Neuronal stem cell (in vitro differentiated cells): ENCODE measurements around the gene SLFN12.

Experiments used
- DNase-seq: peaks from one replicate; pipeline ENCODE4 v3.0.0-alpha.2; 2013; ENCODE audit warnings: low spot score
- H2AFZ ChIP-seq: one replicate; pipeline ENCODE4 v1.6.1; 2013; ENCODE audit warnings: mild to moderate bottlenecking, low read length, inconsistent platforms
- H2AK5ac ChIP-seq: 2 replicates; pipeline ENCODE4 v1.6.1; 2013; ENCODE audit warnings: low read depth, mild to moderate bottlenecking, inconsistent platforms, low read length, moderate library complexity, mixed read lengths
- H2BK120ac ChIP-seq: 2 replicates; pipeline ENCODE4 v1.6.1; 2013; ENCODE audit warnings: low read depth, mild to moderate bottlenecking, inconsistent platforms, low read length, moderate library complexity, mixed read lengths
- H2BK12ac ChIP-seq: one replicate; pipeline ENCODE4 v1.6.1; 2013; ENCODE audit warnings: low read length, inconsistent platforms
- H2BK15ac ChIP-seq: 2 replicates; pipeline ENCODE4 v1.6.1; 2013; ENCODE audit warnings: mild to moderate bottlenecking, low read length, inconsistent platforms, mixed read lengths
- H2BK5ac ChIP-seq: one replicate; pipeline ENCODE4 v1.6.1; 2013; ENCODE audit warnings: inconsistent platforms, mild to moderate bottlenecking, low read length, moderate library complexity
- H3K14ac ChIP-seq: one replicate; pipeline ENCODE4 v1.6.1; 2013; ENCODE audit warnings: low read length, inconsistent platforms
- H3K18ac ChIP-seq: 2 replicates; pipeline ENCODE4 v1.6.1; 2013; ENCODE audit warnings: low read length, inconsistent platforms
- H3K23ac ChIP-seq: 2 replicates; pipeline ENCODE4 v1.6.1; 2013; ENCODE audit warnings: low read depth, mild to moderate bottlenecking, mixed read lengths, low read length, inconsistent platforms; ENCODE audit not compliant: poor library complexity
- H3K27ac ChIP-seq: replicated peaks from 3 replicates; pipeline ENCODE4 v1.5.1; 2013; ENCODE audit warnings: low read length, inconsistent platforms
- H3K27me3 ChIP-seq, 3 experiments: 2 replicates each; pipeline ENCODE4 v1.6.1; 2013; ENCODE audit warnings: low read length in 3 of 3, mild to moderate bottlenecking in 2 of 3, inconsistent platforms in 1 of 3, low read depth in 1 of 3, mixed read lengths in 1 of 3, moderate library complexity in 1 of 3; ENCODE audit not compliant: control insufficient read depth in 3 of 3, insufficient read depth in 3 of 3
- H3K36me3 ChIP-seq, 2 donors: replicated peaks in 1 of 2; 2 replicates each; pipeline ENCODE4 v1.6.1; 2013; ENCODE audit warnings: low read length in 2 of 2; ENCODE audit not compliant: control insufficient read depth in 2 of 2, insufficient read depth in 2 of 2
- H3K4ac ChIP-seq: 2 replicates; pipeline ENCODE4 v1.6.1; 2013; ENCODE audit warnings: inconsistent platforms, mild to moderate bottlenecking, low read length, moderate library complexity
- H3K4me1 ChIP-seq, 2 donors: 1 replicate in 1 of 2; 2 replicates in 1 of 2; pipeline ENCODE4 v1.6.1; 2013; ENCODE audit warnings: low read length in 2 of 2, low read depth in 1 of 2; ENCODE audit not compliant: control insufficient read depth in 2 of 2, insufficient read depth in 1 of 2
- H3K4me2 ChIP-seq: one replicate; pipeline ENCODE4 v1.6.1; 2013; ENCODE audit warnings: mild to moderate bottlenecking, low read length, inconsistent platforms; ENCODE audit not compliant: insufficient read depth, poor library complexity, severe bottlenecking
- H3K4me3 ChIP-seq, 2 donors: 2 replicates each; pipeline ENCODE4 v1.5.1; 2013; ENCODE audit warnings: low read length in 2 of 2, mild to moderate bottlenecking in 2 of 2, inconsistent platforms in 1 of 2, moderate library complexity in 1 of 2
- H3K79me1 ChIP-seq: one replicate; pipeline ENCODE4 v1.6.1; 2013; ENCODE audit warnings: low read depth, mild to moderate bottlenecking, inconsistent platforms, low read length, moderate library complexity
- H3K9ac ChIP-seq: one replicate; pipeline ENCODE4 v1.6.1; 2013; ENCODE audit warnings: mild to moderate bottlenecking, low read depth, low read length, inconsistent platforms; ENCODE audit not compliant: poor library complexity
- H3K9me3 ChIP-seq, 2 donors: replicated peaks in 1 of 2; 2 replicates each; pipeline versions ENCODE3 to v1.6.1; 2013; ENCODE audit warnings: low read length in 2 of 2, mild to moderate bottlenecking in 2 of 2, inconsistent platforms in 1 of 2, low read depth in 1 of 2, mixed read lengths in 1 of 2, moderate library complexity in 1 of 2; ENCODE audit not compliant: control insufficient read depth in 2 of 2, insufficient read depth in 1 of 2
- H4K8ac ChIP-seq: one replicate; pipeline ENCODE4 v1.6.1; 2013; ENCODE audit warnings: low read depth, mild to moderate bottlenecking, inconsistent platforms, low read length, moderate library complexity
- H4K91ac ChIP-seq: one replicate; pipeline ENCODE4 v1.6.1; 2013; ENCODE audit warnings: low read length, low read depth, mild to moderate bottlenecking, inconsistent platforms; ENCODE audit not compliant: poor library complexity
- WGBS, 2 donors: extraction: QIAGEN DNeasy Blood & Tissue Kit; methylation state at CpG; one replicate each; pipeline ENCODE4 v1.1.7; 2013; ENCODE audit warnings: missing lambda C conversion rate in 2 of 2, mixed read lengths in 1 of 2; ENCODE audit not compliant: insufficient read length in 2 of 2, insufficient replicate concordance in 1 of 2; ENCODE audit errors: extremely low coverage in 2 of 2; 5-methylcytosine and 5-hydroxymethylcytosine counted together

The SLFN12 gene

DNA sequence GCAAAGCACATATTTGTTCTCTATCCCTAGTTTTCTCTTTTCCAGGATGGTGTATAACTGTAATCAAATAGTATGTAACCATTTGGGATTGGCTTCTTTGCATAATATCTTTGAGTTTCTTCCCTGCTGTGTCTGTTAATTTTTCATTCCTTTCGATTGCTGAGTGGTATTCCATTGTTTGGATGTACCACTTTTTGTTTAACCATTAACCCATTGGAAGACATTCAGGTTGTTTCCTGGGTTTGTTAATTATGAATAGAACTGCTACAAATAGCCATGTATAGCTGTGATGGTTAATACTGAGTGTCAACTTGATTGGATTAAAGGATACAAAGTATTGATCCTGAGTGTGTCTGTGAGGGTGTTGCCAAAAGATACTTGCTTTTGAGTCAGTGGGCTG is 20.9 kb upstream of the SLFN12 start:
- no peak overlapping the region for H2BK120ac ChIP-seq
- peaks cover 0 to 2% of the 10 kb centered on the region in 2 donors for H3K9me3 ChIP-seq
- H3K79me1 ChIP-seq, result no peaks in the 10 kb centered on the region
- no peak overlapping the region for H3K4ac ChIP-seq
- H2BK12ac ChIP-seq, result no peak overlapping the region
- H2BK15ac ChIP-seq, result no peak overlapping the region
- H3K9ac ChIP-seq, result no peak overlapping the region
- H3K23ac ChIP-seq, result no peak overlapping the region
- H4K91ac ChIP-seq, result no peak overlapping the region
- no peak overlapping the region for H2AFZ ChIP-seq
- peaks cover 13 to 52% (median 26%) of the 10 kb centered on the region in 3 experiments for H3K27me3 ChIP-seq
- no peak overlapping the region for H4K8ac ChIP-seq
- H3K36me3 ChIP-seq, result no peaks in the 10 kb centered on the region
- H3K14ac ChIP-seq, result no peak overlapping the region
- no peak overlapping the region for H3K4me2 ChIP-seq
- no peak overlapping the region for H2BK5ac ChIP-seq
- no peak for DNase-seq
- H3K4me3 ChIP-seq, result no peak overlapping the region
- WGBS, 2 donors, result no CpG with 5 or more reads among the region's 1 CpG
- H3K18ac ChIP-seq, result no peak overlapping the region
- peaks cover 0 to 10% of the 10 kb centered on the region in 2 donors for H3K4me1 ChIP-seq
- no peak overlapping the region for H3K27ac ChIP-seq
- H2AK5ac ChIP-seq, result no peak overlapping the region

DNA sequence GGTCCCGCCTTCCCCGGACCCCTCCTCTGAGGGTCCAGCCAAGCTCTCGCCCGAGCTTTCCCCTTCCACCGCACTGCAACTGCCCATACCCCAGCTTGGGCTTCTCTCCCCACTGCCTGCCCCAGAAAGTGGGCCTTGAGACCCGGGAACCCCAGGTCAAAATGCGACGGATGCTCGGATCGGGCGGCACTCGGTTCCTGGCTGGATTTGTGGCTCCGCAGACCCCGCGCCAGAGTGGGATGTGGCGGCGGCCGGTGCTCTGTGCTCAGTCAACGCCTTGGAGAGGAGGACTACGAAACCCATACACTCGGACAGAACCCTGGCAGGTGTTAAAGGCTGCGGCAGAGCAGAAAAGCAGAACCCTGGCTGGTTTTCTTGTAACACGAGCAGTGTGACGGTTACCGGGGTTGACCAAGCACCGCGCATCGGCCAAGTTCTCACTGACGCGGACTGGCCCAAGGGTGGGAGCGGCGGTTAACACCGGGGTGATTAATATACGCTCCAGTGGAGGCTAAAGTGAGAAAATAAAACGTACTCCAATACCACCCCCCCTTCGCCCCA is 17.2 kb upstream of the SLFN12 start:
- H3K4ac ChIP-seq, result no peak overlapping the region
- H3K27me3 ChIP-seq, result peaks cover 13 to 82% (median 26%) of the 10 kb centered on the region in 3 experiments
- H3K4me1 ChIP-seq, result peaks cover 3 to 12% of the 10 kb centered on the region in 2 donors
- peak overlapping the region; percentile 49 for H3K18ac ChIP-seq
- no peaks in the 10 kb centered on the region for H3K79me1 ChIP-seq
- no peak overlapping the region for H2BK12ac ChIP-seq
- DNase-seq, result peak; percentile 45
- no CpG with 5 or more reads among the region's 36 CpGs for WGBS, 2 donors
- no peak overlapping the region for H4K8ac ChIP-seq
- H2BK120ac ChIP-seq, result no peak overlapping the region
- no peak overlapping the region for H2BK5ac ChIP-seq
- H3K9ac ChIP-seq, result peak overlapping the region; percentile 74
- H2AK5ac ChIP-seq, result no peak overlapping the region
- no peak overlapping the region for H2BK15ac ChIP-seq
- peak overlapping the region; percentile 84 for H2AFZ ChIP-seq
- H3K27ac ChIP-seq, result no peak overlapping the region
- no peak overlapping the region for H4K91ac ChIP-seq
- H3K23ac ChIP-seq, result no peak overlapping the region
- H3K4me2 ChIP-seq, result peak overlapping the region; percentile 75
- peaks cover 0 to 2% of the 10 kb centered on the region in 2 donors for H3K9me3 ChIP-seq
- H3K36me3 ChIP-seq, result no peaks in the 10 kb centered on the region
- no peak overlapping the region for H3K14ac ChIP-seq
- H3K4me3 ChIP-seq, result peak overlapping the region; percentile 9 to 73

DNA sequence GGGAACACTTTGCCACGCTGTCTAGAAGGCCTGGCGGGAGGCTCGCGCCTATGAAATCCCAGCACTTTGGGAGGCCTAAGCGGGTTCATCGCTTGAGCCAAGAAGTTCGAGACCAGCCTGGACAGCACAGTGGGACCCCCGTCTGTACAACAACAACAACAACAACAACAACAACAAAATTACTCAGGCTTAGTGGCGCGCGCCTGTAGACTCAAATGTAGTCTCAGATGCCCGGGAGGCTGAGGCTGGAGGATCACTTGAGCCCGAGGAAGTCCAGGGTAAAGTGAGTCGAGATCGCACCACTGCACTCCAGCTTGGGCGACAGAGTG is 16.6 kb upstream of the SLFN12 start:
- no peaks in the 10 kb centered on the region for H3K36me3 ChIP-seq
- H3K4me1 ChIP-seq, result peaks cover 3 to 12% of the 10 kb centered on the region in 2 donors
- H3K4me2 ChIP-seq, result peak overlapping the region; percentile 75
- H3K27me3 ChIP-seq, result peaks cover 13 to 84% (median 26%) of the 10 kb centered on the region in 3 experiments
- H2BK15ac ChIP-seq, result no peak overlapping the region
- no peak overlapping the region for H3K9ac ChIP-seq
- H2BK120ac ChIP-seq, result no peak overlapping the region
- H2BK12ac ChIP-seq, result no peak overlapping the region
- H4K91ac ChIP-seq, result no peak overlapping the region
- H3K18ac ChIP-seq, result no peak overlapping the region
- peak overlapping the region; percentile 50 for H3K23ac ChIP-seq
- no peak for DNase-seq
- no peak overlapping the region for H2AK5ac ChIP-seq
- no peak overlapping the region for H3K4ac ChIP-seq
- H3K27ac ChIP-seq, result no peak overlapping the region
- WGBS, 2 donors, result no CpG with 5 or more reads among the region's 16 CpGs
- H3K79me1 ChIP-seq, result no peaks in the 10 kb centered on the region
- H3K4me3 ChIP-seq, result peak overlapping the region; percentile 42 to 76
- peaks cover 0 to 2% of the 10 kb centered on the region in 2 donors for H3K9me3 ChIP-seq
- H4K8ac ChIP-seq, result no peak overlapping the region
- peak overlapping the region; percentile 84 for H2AFZ ChIP-seq
- no peak overlapping the region for H2BK5ac ChIP-seq
- no peak overlapping the region for H3K14ac ChIP-seq

DNA sequence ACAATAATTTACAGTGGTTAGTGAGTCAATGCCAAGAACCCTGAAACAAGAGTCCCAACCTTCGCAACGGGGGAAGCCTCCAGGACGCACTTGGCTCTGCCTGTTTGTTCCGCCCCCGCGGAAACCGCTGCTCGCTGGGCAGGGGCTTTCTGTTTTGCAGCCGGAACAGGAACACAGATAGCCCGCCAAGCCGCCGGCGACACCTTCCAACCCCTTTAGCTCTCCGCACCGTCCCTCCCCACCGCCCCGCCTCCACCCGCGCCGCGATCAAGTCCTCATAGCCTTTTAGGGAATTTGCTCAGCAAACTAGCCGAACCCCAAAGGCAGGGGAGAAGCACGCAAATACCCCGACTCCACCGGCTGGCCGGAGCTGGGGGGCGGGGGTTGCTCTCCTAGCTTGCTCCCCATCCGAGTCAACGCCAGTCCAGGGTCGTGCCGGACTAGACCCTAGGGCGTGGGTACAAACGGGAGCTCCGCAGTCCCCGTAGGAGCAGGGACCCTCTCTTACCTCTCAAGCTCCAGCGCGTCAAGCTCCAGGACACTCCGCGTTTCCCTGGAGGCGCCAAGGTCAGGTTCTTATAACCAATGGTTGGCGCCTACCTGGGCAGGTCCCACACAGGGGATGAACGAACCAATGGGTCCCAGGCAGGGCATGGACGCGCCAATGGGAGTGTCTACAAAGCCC is 16.1 kb upstream of the SLFN12 start, which contains the start of gene SLFN13:
Gene SLFN13, minus strand, starts transcription at position 553 of the 685 bp plus-strand sequence. CDS start 3,086 bp downstream, outside the sequence.
- Histone ChIP-seq H4K8ac (peak within 1 kb of the TSS; percentile 45), H2BK5ac (no peak within 1 kb of the TSS), H3K9me3 (peaks cover 0 to 2% of the 10 kb centered on the region in 2 donors), H2AK5ac (no peak within 1 kb of the TSS), H3K23ac (peak within 1 kb of the TSS; percentile 50), H2BK15ac (no peak within 1 kb of the TSS), H3K4ac (no peak within 1 kb of the TSS), H2AFZ (peak within 1 kb of the TSS; percentile 84), H3K27ac (no peak within 1 kb of the TSS), H3K14ac (peak within 1 kb of the TSS; percentile 67), H3K9ac (peak within 1 kb of the TSS; percentile 74), H3K4me1 (peaks cover 3 to 12% of the 10 kb centered on the region in 2 donors), H3K4me2 (peak within 1 kb of the TSS; percentile 75), H3K4me3 (peak within 1 kb of the TSS; percentile 42 to 76), H3K79me1 (no peaks in the 10 kb centered on the region), H2BK12ac (no peak within 1 kb of the TSS), H4K91ac (no peak within 1 kb of the TSS), H3K27me3 (peaks cover 13 to 83% (median 26%) of the 10 kb centered on the region in 3 experiments), H3K18ac (peak within 1 kb of the TSS; percentile 49), H3K36me3 (no peaks in the 10 kb centered on the region), H2BK120ac (no peak within 1 kb of the TSS)
- no CpG with 5 or more reads among the region's 44 CpGs for WGBS, 2 donors
- peak; percentile 58 for DNase-seq
